GM23338 (cell line): ENCODE measurements around the gene ZDHHC8. TPM values are rescaled to one million over a fixed set of nuclear protein-coding genes. Genes with fewer than 3 reads are reported as not detected.

Experiments used
- ATAC-seq: fragments of 200-7000 bp; cut with Tn5 transposase; 3 replicates; pipeline ENCODE4 v1.9.1; 2020
- DNase-seq: peaks from one replicate; pipeline ENCODE4 v3.0.0-alpha.2; 2015; ENCODE audit warnings: low spot score
- H2AFZ ChIP-seq: fragments of 200-600 bp; sonication (generic); 2 replicates; pipeline ENCODE4 v1.8.0; 2016; ENCODE audit warnings: antibody characterized with exemption, mild to moderate bottlenecking, moderate library complexity
- H3F3A ChIP-seq: fragments of 200-600 bp; sonication (generic); replicated peaks from 2 replicates; pipeline ENCODE4 v1.8.0; 2017; ENCODE audit warnings: antibody characterized with exemption, mixed run types, low read depth
- H3K27ac ChIP-seq: fragments of 200-600 bp; sonication (generic); 2 replicates; pipeline ENCODE4 v1.6.1; 2016; ENCODE audit warnings: low read depth
- H3K27me3 ChIP-seq: fragments of 200-600 bp; sonication (generic); 2 replicates; pipeline ENCODE4 v1.8.0; 2016; ENCODE audit warnings: mild to moderate bottlenecking, mixed run types, moderate library complexity; ENCODE audit not compliant: insufficient read depth
- H3K36me3 ChIP-seq: fragments of 200-600 bp; sonication (generic); 2 replicates; pipeline ENCODE4 v1.8.0; 2016; ENCODE audit warnings: mild to moderate bottlenecking; ENCODE audit not compliant: insufficient read depth
- H3K4me1 ChIP-seq: fragments of 200-600 bp; sonication (generic); 2 replicates; pipeline ENCODE4 v1.8.0; 2016; ENCODE audit warnings: mild to moderate bottlenecking, moderate library complexity; ENCODE audit not compliant: insufficient read depth
- H3K4me2 ChIP-seq: fragments of 200-600 bp; sonication (generic); 2 replicates; pipeline ENCODE4 v1.7.1; 2017; ENCODE audit warnings: mixed run types
- H3K4me3 ChIP-seq: fragments of 200-600 bp; sonication (generic); 2 replicates; pipeline ENCODE4 v1.6.1; 2016; ENCODE audit warnings: mixed run types
- H3K79me2 ChIP-seq: fragments of 200-600 bp; sonication (generic); replicated peaks from 2 replicates; pipeline ENCODE4 v1.8.0; 2017; ENCODE audit warnings: mild to moderate bottlenecking; ENCODE audit not compliant: insufficient read depth
- H3K9me2 ChIP-seq: fragments of 200-600 bp; sonication (generic); 2 replicates; pipeline ENCODE4 v1.8.0; 2017; ENCODE audit not compliant: insufficient read depth
- H4K20me1 ChIP-seq: fragments of 200-600 bp; sonication (generic); replicated peaks from 2 replicates; pipeline ENCODE4 v1.8.0; 2017; ENCODE audit warnings: mild to moderate bottlenecking; ENCODE audit not compliant: insufficient read depth
- H3K27ac Mint-ChIP-seq: 2 replicates; pipeline ENCODE4 v1.8.0; 2020; ENCODE audit warnings: inconsistent platforms, mild to moderate bottlenecking, moderate library complexity, mixed read lengths
- H3K27me3 Mint-ChIP-seq: 3 replicates; pipeline ENCODE4 v1.8.0; 2022; ENCODE audit warnings: low read depth, mild to moderate bottlenecking, moderate library complexity, mixed read lengths, inconsistent platforms; ENCODE audit not compliant: insufficient read depth, poor library complexity
- H3K36me3 Mint-ChIP-seq: 3 replicates; pipeline ENCODE4 v1.8.0; 2021; ENCODE audit warnings: low read depth, mild to moderate bottlenecking, inconsistent platforms, moderate library complexity, mixed read lengths
- H3K4me1 Mint-ChIP-seq: 3 replicates; pipeline ENCODE4 v1.8.0; 2020; ENCODE audit warnings: mild to moderate bottlenecking, inconsistent platforms, mixed read lengths
- H3K4me3 Mint-ChIP-seq: 3 replicates; pipeline ENCODE4 v1.8.0; 2021; ENCODE audit warnings: moderate library complexity, mild to moderate bottlenecking, inconsistent platforms, mixed read lengths
- H3K9me3 Mint-ChIP-seq: 3 replicates; pipeline ENCODE4 v1.8.0; 2020; ENCODE audit warnings: moderate library complexity, mild to moderate bottlenecking, inconsistent platforms, mixed read lengths
- CREB1 ChIP-seq: fragments of 250-450 bp; sonication (Bioruptor Pico); IDR thresholded peaks from 2 replicates; pipeline ENCODE4 v1.5.0; 2020; ENCODE audit warnings: low read depth, mild to moderate bottlenecking, moderate library complexity
- ETS1 ChIP-seq: IDR thresholded peaks from 2 replicates; pipeline ENCODE4 v1.6.1; 2016; ENCODE audit warnings: antibody characterized with exemption
- EZH2 ChIP-seq: fragments of 200-600 bp; sonication (generic); IDR thresholded peaks from one replicate; pipeline ENCODE4 v1.8.0; 2017; ENCODE audit warnings: antibody characterized with exemption, mild to moderate bottlenecking, low read depth; ENCODE audit not compliant: unreplicated experiment
- NANOG ChIP-seq: IDR thresholded peaks from 2 replicates; pipeline ENCODE4 v1.6.1; 2016; ENCODE audit warnings: antibody characterized with exemption, borderline replicate concordance
- REST ChIP-seq: IDR thresholded peaks from one replicate; pipeline ENCODE4 v1.6.1; 2018; ENCODE audit warnings: antibody characterized with exemption; ENCODE audit not compliant: unreplicated experiment
- STAT1 ChIP-seq: IDR thresholded peaks from one replicate; pipeline ENCODE4 v1.6.1; 2016; ENCODE audit warnings: antibody characterized with exemption; ENCODE audit not compliant: unreplicated experiment
- ZNF462 ChIP-seq: fragments of 250-450 bp; sonication (Bioruptor Pico); IDR thresholded peaks from 2 replicates; pipeline ENCODE4 v1.5.0; 2020; ENCODE audit warnings: mild to moderate bottlenecking, moderate library complexity
- polyA plus RNA-seq: library from polyadenylated mRNA; unstranded; fragments of >200 nt; fragmentation: Nextera tagmentation; extraction: Ambion mirVana; gene quantifications from 2 replicates; pipeline ENCODE4 v1.2.1, GENCODE V29; 2016
- total RNA-seq: library from RNA; depleted of rRNA; stranded (reverse); fragments of >200 nt; shearing (Covaris generic); gene quantifications from 2 replicates; pipeline ENCODE4 v1.2.3, GENCODE V29; 2014

ZDHHC8 gene
- total and polyA plus RNA-seq, 2 experiments from 2014 or later, result 13.7 to 47.6 TPM

- Mint-ChIP-seq H3K27me3 (peaks cover 32% of the 10 kb centered on the region), H3K36me3 (peaks cover 75% of the 10 kb centered on the region), H3K4me3 (no peak overlapping the region), H3K9me3 (no peaks in the 10 kb centered on the region; the same call in 2 of the 3 replicates), H3K27ac (peak overlapping the region; percentile 17; the same call in 1 of the 2 replicates), H3K4me1 (peaks cover 36% of the 10 kb centered on the region)
- TF ChIP-seq EZH2 (no peak), REST (no peak), ETS1 (no peak), STAT1 (no peak), ZNF462 (no peak), NANOG (no peak), CREB1 (no peak)
- no peaks in the 10 kb centered on the region for H3K9me2 ChIP-seq
- H3K27ac ChIP-seq, result no peak overlapping the region
- H3K4me2 ChIP-seq, result no peak overlapping the region
- H2AFZ ChIP-seq, result no peak overlapping the region
- no peak for DNase-seq
- peaks cover 39% of the 10 kb centered on the region for H3K36me3 ChIP-seq
- H3K4me1 ChIP-seq, result peaks cover 12% of the 10 kb centered on the region; the same call in 1 of the 2 replicates
- no peaks in the 10 kb centered on the region for H3K27me3 ChIP-seq
- ATAC-seq, result no peak
- H4K20me1 ChIP-seq, result peaks cover 62% of the 10 kb centered on the region
- H3F3A ChIP-seq, result peaks cover 31% of the 10 kb centered on the region
- no peak overlapping the region for H3K4me3 ChIP-seq
- peaks cover 78% of the 10 kb centered on the region for H3K79me2 ChIP-seq
These were observed 45.5 kb upstream of the ZDHHC8 start for GRCh38 chr22:20086101-20086599.
